ENCODE measurements around the gene SPTBN4.

SPTBN4 gene

DNA sequence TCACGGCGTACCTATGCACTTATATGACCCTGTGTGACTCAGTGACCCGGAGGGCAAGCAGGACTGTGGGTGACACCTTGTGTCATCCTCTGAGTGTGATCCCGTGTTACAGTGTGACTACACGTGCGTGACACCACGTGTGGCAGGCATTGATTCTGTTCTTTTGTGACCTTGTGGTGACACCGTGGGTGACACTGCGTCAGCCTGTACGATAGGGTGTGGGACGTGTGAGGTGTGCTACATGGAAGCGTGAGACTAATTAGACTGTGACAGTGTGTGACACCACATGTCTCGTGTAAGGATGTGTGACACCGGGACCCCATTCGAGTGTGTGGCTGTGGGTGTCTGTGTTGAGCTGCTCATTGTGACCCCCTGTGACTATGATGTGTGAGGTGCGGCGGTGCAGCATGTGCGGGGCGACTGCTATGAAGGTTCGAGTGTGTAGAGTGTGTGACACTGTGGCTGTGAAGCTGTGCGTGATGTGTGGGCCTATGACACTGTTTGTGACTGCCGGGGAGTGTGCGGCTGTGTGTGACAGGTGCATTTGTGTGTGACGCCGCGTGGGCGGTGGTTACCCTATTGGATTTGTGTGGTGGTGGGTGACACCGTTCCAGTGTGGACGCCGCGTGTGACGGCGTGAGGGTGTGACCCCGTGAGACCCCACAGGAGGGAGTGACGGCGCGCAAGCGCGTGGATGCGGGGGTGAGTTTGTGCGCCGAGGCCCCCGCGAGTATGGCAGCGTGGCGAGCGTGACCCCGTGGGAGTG is 399 bp upstream of the SPTBN4 start (continued):
- TF ChIP-seq, protein P1, sequence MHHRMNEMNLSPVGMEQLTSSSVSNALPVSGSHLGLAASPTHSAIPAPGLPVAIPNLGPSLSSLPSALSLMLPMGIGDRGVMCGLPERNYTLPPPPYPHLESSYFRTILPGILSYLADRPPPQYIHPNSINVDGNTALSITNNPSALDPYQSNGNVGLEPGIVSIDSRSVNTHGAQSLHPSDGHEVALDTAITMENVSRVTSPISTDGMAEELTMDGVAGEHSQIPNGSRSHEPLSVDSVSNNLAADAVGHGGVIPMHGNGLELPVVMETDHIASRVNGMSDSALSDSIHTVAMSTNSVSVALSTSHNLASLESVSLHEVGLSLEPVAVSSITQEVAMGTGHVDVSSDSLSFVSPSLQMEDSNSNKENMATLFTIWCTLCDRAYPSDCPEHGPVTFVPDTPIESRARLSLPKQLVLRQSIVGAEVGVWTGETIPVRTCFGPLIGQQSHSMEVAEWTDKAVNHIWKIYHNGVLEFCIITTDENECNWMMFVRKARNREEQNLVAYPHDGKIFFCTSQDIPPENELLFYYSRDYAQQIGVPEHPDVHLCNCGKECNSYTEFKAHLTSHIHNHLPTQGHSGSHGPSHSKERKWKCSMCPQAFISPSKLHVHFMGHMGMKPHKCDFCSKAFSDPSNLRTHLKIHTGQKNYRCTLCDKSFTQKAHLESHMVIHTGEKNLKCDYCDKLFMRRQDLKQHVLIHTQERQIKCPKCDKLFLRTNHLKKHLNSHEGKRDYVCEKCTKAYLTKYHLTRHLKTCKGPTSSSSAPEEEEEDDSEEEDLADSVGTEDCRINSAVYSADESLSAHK (tag by site-specific recombination; IDR thresholded peaks at IDR 0.05), result 0 out of 2 replicates have a peak, but pooled peaks have one; percentile 31
- TF ChIP-seq ZNF350 (tag by site-specific recombination; IDR thresholded peaks at IDR 0.05) (no peak), ZNF747 (tag by site-specific recombination; IDR thresholded peaks at IDR 0.05) (no peak), ZIC2 (tag by site-specific recombination; IDR thresholded peaks at IDR 0.05) (0 out of 2 replicates have a peak, but pooled peaks have one; percentile 16), ZNF223 (tag by site-specific recombination; IDR thresholded peaks at IDR 0.05) (no peak), SP7 (tag by site-specific recombination; IDR thresholded peaks at IDR 0.05) (no peak), SP3 (tag by site-specific recombination; IDR thresholded peaks at IDR 0.05) (no peak), GLIS2 (tag by site-specific recombination; IDR thresholded peaks at IDR 0.05) (no peak; the same call in 1 of the 2 replicates), OVOL3 (tag by site-specific recombination; IDR thresholded peaks at IDR 0.05) (no peak), ZNF366 (tag by site-specific recombination; conservative IDR thresholded peaks at IDR 0.05) (no peak), ZNF585B (tag by site-specific recombination; IDR thresholded peaks at IDR 0.05) (no peak), GLIS1 (tag by site-specific recombination; IDR thresholded peaks at IDR 0.05) (peak; percentile 42; the same call in 1 of the 2 replicates), ZFP41 (tag by site-specific recombination; IDR thresholded peaks at IDR 0.05; ENCODE audit: borderline replicate concordance) (no peak), HOXC10 (CRISPR knock-in tag; IDR thresholded peaks at IDR 0.05) (no peak), REPIN1 (tag by site-specific recombination; IDR thresholded peaks at IDR 0.05; ENCODE audit: low read depth) (no peak), ZNF529 (tag by site-specific recombination; IDR thresholded peaks at IDR 0.05; ENCODE audit: insufficient replicate concordance) (no peak), ZNF626 (tag by site-specific recombination; IDR thresholded peaks at IDR 0.05) (no peak), ZNF544 (tag by site-specific recombination; IDR thresholded peaks at IDR 0.05) (no peak), ZNF184 (tag by site-specific recombination; IDR thresholded peaks at IDR 0.05) (no peak)
- TF ChIP-seq, protein P2, sequence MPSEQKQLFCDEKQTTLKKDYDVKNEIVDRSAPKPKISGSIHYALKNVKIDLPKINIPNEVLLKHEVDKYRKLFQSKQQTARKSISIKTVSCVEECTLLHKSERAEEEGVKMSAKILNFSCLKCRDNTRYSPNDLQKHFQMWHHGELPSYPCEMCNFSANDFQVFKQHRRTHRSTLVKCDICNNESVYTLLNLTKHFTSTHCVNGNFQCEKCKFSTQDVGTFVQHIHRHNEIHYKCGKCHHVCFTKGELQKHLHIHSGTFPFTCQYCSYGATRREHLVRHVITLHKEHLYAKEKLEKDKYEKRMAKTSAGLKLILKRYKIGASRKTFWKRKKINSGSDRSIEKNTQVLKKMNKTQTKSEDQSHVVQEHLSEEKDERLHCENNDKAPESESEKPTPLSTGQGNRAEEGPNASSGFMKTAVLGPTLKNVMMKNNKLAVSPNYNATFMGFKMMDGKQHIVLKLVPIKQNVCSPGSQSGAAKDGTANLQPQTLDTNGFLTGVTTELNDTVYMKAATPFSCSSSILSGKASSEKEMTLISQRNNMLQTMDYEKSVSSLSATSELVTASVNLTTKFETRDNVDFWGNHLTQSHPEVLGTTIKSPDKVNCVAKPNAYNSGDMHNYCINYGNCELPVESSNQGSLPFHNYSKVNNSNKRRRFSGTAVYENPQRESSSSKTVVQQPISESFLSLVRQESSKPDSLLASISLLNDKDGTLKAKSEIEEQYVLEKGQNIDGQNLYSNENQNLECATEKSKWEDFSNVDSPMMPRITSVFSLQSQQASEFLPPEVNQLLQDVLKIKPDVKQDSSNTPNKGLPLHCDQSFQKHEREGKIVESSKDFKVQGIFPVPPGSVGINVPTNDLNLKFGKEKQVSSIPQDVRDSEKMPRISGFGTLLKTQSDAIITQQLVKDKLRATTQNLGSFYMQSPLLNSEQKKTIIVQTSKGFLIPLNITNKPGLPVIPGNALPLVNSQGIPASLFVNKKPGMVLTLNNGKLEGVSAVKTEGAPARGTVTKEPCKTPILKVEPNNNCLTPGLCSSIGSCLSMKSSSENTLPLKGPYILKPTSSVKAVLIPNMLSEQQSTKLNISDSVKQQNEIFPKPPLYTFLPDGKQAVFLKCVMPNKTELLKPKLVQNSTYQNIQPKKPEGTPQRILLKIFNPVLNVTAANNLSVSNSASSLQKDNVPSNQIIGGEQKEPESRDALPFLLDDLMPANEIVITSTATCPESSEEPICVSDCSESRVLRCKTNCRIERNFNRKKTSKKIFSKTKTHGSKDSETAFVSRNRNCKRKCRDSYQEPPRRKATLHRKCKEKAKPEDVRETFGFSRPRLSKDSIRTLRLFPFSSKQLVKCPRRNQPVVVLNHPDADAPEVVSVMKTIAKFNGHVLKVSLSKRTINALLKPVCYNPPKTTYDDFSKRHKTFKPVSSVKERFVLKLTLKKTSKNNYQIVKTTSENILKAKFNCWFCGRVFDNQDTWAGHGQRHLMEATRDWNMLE (tag by site-specific recombination; conservative IDR thresholded peaks at IDR 0.05; ENCODE audit: low read depth), result no peak
- TF ChIP-seq, protein P3, sequence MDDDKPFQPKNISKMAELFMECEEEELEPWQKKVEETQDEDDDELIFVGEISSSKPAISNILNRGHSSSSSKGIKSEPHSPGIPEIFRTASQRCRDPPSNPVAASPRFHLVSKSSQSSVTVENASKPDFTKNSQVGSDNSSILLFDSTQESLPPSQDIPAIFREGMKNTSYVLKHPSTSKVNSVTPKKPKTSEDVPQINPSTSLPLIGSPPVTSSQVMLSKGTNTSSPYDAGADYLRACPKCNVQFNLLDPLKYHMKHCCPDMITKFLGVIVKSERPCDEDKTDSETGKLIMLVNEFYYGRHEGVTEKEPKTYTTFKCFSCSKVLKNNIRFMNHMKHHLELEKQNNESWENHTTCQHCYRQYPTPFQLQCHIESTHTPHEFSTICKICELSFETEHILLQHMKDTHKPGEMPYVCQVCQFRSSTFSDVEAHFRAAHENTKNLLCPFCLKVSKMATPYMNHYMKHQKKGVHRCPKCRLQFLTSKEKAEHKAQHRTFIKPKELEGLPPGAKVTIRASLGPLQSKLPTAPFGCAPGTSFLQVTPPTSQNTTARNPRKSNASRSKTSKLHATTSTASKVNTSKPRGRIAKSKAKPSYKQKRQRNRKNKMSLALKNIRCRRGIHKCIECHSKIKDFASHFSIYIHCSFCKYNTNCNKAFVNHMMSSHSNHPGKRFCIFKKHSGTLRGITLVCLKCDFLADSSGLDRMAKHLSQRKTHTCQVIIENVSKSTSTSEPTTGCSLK (tag by site-specific recombination; IDR thresholded peaks at IDR 0.05), result no peak
- TF ChIP-seq, protein P4, sequence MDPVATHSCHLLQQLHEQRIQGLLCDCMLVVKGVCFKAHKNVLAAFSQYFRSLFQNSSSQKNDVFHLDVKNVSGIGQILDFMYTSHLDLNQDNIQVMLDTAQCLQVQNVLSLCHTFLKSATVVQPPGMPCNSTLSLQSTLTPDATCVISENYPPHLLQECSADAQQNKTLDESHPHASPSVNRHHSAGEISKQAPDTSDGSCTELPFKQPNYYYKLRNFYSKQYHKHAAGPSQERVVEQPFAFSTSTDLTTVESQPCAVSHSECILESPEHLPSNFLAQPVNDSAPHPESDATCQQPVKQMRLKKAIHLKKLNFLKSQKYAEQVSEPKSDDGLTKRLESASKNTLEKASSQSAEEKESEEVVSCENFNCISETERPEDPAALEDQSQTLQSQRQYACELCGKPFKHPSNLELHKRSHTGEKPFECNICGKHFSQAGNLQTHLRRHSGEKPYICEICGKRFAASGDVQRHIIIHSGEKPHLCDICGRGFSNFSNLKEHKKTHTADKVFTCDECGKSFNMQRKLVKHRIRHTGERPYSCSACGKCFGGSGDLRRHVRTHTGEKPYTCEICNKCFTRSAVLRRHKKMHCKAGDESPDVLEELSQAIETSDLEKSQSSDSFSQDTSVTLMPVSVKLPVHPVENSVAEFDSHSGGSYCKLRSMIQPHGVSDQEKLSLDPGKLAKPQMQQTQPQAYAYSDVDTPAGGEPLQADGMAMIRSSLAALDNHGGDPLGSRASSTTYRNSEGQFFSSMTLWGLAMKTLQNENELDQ (tag by site-specific recombination; IDR thresholded peaks at IDR 0.05; ENCODE audit: low read depth), result no peak
- TF ChIP-seq, protein P5, sequence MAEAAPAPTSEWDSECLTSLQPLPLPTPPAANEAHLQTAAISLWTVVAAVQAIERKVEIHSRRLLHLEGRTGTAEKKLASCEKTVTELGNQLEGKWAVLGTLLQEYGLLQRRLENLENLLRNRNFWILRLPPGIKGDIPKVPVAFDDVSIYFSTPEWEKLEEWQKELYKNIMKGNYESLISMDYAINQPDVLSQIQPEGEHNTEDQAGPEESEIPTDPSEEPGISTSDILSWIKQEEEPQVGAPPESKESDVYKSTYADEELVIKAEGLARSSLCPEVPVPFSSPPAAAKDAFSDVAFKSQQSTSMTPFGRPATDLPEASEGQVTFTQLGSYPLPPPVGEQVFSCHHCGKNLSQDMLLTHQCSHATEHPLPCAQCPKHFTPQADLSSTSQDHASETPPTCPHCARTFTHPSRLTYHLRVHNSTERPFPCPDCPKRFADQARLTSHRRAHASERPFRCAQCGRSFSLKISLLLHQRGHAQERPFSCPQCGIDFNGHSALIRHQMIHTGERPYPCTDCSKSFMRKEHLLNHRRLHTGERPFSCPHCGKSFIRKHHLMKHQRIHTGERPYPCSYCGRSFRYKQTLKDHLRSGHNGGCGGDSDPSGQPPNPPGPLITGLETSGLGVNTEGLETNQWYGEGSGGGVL (tag by site-specific recombination; IDR thresholded peaks at IDR 0.05), result no peak
- TF ChIP-seq, protein P6, sequence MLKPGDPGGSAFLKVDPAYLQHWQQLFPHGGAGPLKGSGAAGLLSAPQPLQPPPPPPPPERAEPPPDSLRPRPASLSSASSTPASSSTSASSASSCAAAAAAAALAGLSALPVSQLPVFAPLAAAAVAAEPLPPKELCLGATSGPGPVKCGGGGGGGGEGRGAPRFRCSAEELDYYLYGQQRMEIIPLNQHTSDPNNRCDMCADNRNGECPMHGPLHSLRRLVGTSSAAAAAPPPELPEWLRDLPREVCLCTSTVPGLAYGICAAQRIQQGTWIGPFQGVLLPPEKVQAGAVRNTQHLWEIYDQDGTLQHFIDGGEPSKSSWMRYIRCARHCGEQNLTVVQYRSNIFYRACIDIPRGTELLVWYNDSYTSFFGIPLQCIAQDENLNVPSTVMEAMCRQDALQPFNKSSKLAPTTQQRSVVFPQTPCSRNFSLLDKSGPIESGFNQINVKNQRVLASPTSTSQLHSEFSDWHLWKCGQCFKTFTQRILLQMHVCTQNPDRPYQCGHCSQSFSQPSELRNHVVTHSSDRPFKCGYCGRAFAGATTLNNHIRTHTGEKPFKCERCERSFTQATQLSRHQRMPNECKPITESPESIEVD (tag by site-specific recombination; IDR thresholded peaks at IDR 0.05), result no peak

Measured in HEK293 (cell line).